ENCODE measurements around the gene PHLPP2. TPM values are rescaled to one million over a fixed set of nuclear protein-coding genes. Genes with fewer than 3 reads are reported as not detected.

The PHLPP2 gene
- total RNA-seq, 3 donors from 2014 or later (not counting 1 experiment from before 2014, with no cell fraction given) = 6.4 to 9.8 (median 9.2) TPM

DNA sequence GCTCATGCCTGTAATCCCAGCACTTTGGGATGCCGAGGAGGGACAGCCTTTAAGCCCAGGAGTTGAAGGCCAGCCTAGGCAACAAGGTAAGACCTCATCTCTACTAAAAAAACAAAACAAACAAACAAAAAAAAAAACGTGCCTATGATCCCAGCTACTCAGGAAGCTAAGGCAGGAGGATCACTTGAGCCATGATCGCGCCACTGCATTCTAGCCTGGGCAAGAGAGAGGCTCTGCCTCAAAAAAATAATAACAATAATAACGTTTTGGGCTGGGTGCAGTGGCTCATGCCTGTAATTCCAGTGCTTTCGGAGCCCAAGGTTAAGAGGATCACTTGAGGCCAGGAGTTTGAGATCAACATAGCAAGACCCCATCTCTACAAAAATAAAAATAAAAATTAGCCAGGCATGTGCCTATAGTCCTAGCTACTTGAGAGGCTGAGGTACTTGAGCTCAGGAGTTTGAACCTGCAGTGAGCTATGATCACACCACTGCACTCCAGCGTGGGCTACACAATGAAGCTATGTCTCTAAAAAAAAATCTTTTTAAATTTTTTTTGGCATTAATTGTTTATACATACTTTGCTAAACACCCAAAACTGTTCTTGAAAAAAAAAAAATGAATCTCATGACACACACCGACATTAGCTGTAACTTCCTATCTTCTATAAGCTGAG lies 3.3 kb downstream of the PHLPP2 start:
- H3K27me3 ChIP-seq (ENCODE audit: control insufficient read depth, insufficient read depth, low read length) = no peaks in the 10 kb centered on the region
- TF ChIP-seq, protein P1, sequence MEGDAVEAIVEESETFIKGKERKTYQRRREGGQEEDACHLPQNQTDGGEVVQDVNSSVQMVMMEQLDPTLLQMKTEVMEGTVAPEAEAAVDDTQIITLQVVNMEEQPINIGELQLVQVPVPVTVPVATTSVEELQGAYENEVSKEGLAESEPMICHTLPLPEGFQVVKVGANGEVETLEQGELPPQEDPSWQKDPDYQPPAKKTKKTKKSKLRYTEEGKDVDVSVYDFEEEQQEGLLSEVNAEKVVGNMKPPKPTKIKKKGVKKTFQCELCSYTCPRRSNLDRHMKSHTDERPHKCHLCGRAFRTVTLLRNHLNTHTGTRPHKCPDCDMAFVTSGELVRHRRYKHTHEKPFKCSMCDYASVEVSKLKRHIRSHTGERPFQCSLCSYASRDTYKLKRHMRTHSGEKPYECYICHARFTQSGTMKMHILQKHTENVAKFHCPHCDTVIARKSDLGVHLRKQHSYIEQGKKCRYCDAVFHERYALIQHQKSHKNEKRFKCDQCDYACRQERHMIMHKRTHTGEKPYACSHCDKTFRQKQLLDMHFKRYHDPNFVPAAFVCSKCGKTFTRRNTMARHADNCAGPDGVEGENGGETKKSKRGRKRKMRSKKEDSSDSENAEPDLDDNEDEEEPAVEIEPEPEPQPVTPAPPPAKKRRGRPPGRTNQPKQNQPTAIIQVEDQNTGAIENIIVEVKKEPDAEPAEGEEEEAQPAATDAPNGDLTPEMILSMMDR (IDR thresholded peaks at IDR 0.05) = no peak
- H3K4me1 ChIP-seq (ENCODE audit: control insufficient read depth, insufficient read depth, low read length) = peaks cover 15% of the 10 kb centered on the region
- DNase-seq (no peak), ATAC-seq (no peak)
- intact Hi-C loops (cut with micrococcal nuclease) = loop anchor here (5.0 kb wide), 1 partner anchor 161 kb away; the partner anchor contains the start of gene ZNF821
- H3K4me1 Mint-ChIP-seq = peaks cover 15 to 18% of the 10 kb centered on the region in 2 donors
- H3K27ac Mint-ChIP-seq = no peak overlapping the region
- no peaks in the 10 kb centered on the region for H3K27me3 Mint-ChIP-seq (ENCODE audit: low read depth in 2 of 2)
- H3K9me3 Mint-ChIP-seq = no peaks in the 10 kb centered on the region
- no peak overlapping the region for H3K4me3 ChIP-seq (ENCODE audit: low read length)
- H3K36me3 ChIP-seq (ENCODE audit: control insufficient read depth, insufficient read depth, low read length) = peaks cover 3% of the 10 kb centered on the region
- H3K27ac ChIP-seq (ENCODE audit: low read length) = no peak overlapping the region
- peak overlapping the region; percentile 95 for H3K4me3 Mint-ChIP-seq
- H3K36me3 Mint-ChIP-seq = no peaks in the 10 kb centered on the region
- no peaks in the 10 kb centered on the region for H3K9me3 ChIP-seq (ENCODE audit: control insufficient read depth, insufficient read depth, low read length)
- 80% methylated on average over 7 of the region's 8 CpGs for WGBS (ENCODE audit: insufficient coverage)

DNA sequence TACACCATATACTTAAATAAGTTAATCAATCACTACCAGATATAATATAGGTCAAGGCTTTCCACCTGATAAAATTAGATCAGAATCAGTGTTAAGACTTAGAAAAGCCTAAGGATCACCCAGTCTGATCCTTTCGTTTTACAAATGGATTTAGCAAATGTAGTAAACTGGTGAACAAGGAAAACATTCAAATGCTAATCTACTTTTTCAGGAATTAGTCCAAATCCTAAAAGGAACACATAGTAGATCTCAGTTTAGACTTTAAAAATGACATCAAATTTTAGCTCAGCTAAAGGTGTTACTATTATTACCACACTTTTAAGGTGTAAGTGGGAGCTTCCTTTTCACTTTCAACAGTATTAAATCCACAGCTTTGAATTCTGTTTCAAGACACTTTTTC lies 12.0 kb downstream of the PHLPP2 start:
- no peak overlapping the region for H3K27ac Mint-ChIP-seq
- H3K27me3 ChIP-seq (ENCODE audit: control insufficient read depth, insufficient read depth, low read length) = no peaks in the 10 kb centered on the region
- peaks cover 2% of the 10 kb centered on the region for H3K36me3 ChIP-seq (ENCODE audit: control insufficient read depth, insufficient read depth, low read length)
- no peaks in the 10 kb centered on the region for H3K27me3 Mint-ChIP-seq (ENCODE audit: low read depth in 2 of 2)
- no peak for DNase-seq
- H3K9me3 ChIP-seq (ENCODE audit: control insufficient read depth, insufficient read depth, low read length) = no peaks in the 10 kb centered on the region
- no peak overlapping the region for H3K27ac ChIP-seq (ENCODE audit: low read length)
- WGBS (ENCODE audit: insufficient coverage) = 100% methylated on average over 1 of the region's 1 CpG
- intact Hi-C loops (cut with micrococcal nuclease) = no loop called here
- H3K4me3 Mint-ChIP-seq = no peak overlapping the region
- TF ChIP-seq, protein P1 (IDR thresholded peaks at IDR 0.05) = no peak
- no peaks in the 10 kb centered on the region for H3K36me3 Mint-ChIP-seq
- H3K4me3 ChIP-seq (ENCODE audit: low read length) = no peak overlapping the region
- no peaks in the 10 kb centered on the region for H3K9me3 Mint-ChIP-seq
- no peaks in the 10 kb centered on the region for H3K4me1 Mint-ChIP-seq
- ATAC-seq = no peak
- no peaks in the 10 kb centered on the region for H3K4me1 ChIP-seq (ENCODE audit: control insufficient read depth, insufficient read depth, low read length)

DNA sequence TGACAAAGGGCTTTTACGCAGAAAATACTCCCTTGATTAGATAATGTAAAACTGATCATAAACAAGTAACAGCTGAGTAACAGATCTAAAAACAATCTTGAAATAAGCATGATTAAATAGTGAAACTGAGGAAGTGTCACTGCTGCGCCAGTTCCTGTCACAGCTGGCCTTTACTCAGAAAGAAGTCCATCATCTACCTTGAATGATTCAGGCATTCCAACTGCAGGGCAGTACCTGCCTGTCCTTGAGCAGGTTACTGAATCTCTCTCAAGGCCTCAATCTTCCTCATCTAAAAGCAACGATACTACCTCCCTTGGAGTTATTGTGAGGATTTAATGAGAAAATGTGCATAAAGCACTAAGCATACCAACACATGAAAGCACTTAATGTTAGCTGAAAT lies 12.7 kb downstream of the PHLPP2 start:
- DNase-seq (no peak), ATAC-seq (no peak)
- H3K4me1 Mint-ChIP-seq = no peaks in the 10 kb centered on the region
- intact Hi-C loops (cut with micrococcal nuclease) = no loop called here
- TF ChIP-seq, protein P1 (IDR thresholded peaks at IDR 0.05) = no peak
- no peaks in the 10 kb centered on the region for H3K9me3 Mint-ChIP-seq
- H3K36me3 Mint-ChIP-seq = no peaks in the 10 kb centered on the region
- H3K9me3 ChIP-seq (ENCODE audit: control insufficient read depth, insufficient read depth, low read length) = no peaks in the 10 kb centered on the region
- no peak overlapping the region for H3K27ac Mint-ChIP-seq
- H3K4me3 ChIP-seq (ENCODE audit: low read length) = no peak overlapping the region
- H3K36me3 ChIP-seq (ENCODE audit: control insufficient read depth, insufficient read depth, low read length) = peaks cover 2% of the 10 kb centered on the region
- no peaks in the 10 kb centered on the region for H3K27me3 ChIP-seq (ENCODE audit: control insufficient read depth, insufficient read depth, low read length)
- no peak overlapping the region for H3K4me3 Mint-ChIP-seq
- H3K27me3 Mint-ChIP-seq (ENCODE audit: low read depth in 2 of 2) = no peaks in the 10 kb centered on the region
- WGBS (ENCODE audit: insufficient coverage) = 86% methylated on average over 1 of the region's 3 CpGs
- no peak overlapping the region for H3K27ac ChIP-seq (ENCODE audit: low read length)
- H3K4me1 ChIP-seq (ENCODE audit: control insufficient read depth, insufficient read depth, low read length) = no peaks in the 10 kb centered on the region

Data from natural killer cell (primary cell).